GM21528 (cell line): ENCODE results near the gene PDLIM4.

Experiments used
- ATAC-seq: cut with Tn5 transposase; IDR thresholded peaks from one replicate; pipeline ENCODE4 v1.9.1; 2021; ENCODE audit warnings: mild to moderate bottlenecking, moderate library complexity; ENCODE audit not compliant: unreplicated experiment, low FRiP score

PDLIM4 gene

GRCh38 chr5:132280371-132281240 is 23.1 kb downstream of the PDLIM4 start:
- no peak for ATAC-seq

GRCh38 chr5:132281856-132282614 is 24.5 kb downstream of the PDLIM4 start:
- no peak for ATAC-seq

DNA sequence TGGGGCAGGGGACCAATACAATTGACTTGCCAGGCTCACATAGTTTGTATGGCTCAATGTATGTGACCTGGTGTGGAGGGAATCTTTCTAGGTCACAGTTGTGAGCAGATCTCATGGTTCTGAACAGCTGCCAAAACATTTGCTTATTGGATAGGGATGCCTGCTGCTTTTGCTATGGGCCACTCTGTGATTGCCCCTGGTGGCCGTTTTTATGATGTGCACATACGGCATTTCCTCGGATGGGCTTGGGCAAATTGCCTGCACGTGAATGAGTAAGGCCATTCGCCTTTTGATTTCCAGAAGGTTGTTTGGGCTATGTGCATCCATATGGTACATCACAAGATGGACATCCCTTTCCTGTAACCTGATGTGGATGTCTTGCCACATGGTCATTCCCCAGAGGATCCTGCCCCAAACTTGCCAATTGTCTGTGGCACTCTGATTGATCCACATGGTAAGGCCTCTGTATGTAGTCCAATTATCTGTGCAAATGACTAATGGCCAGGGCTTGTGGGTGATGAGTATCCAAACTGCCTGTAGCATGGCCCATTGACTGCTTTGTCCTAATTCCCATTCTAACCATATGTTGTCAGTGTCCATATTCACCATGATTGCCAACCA is 26.0 kb downstream of the PDLIM4 start:
- no peak for ATAC-seq

DNA sequence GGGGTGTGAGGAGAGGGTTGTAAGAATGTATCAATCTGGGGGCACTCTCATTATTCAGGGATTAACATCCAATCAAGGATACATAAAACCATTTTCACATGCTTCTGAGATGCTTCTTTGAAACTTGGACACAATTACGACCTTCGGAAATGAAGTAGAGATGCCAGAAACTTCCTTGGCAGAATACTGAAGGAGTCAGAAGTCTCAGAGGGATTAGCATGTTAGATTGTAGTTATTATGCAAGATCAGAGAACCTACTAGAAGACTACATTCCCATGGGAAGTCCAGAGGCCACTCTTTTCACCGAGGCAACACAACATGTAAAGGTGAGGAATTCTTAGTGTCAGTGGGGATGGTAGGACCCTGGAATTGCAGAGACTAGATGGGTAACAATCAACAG is 31.6 kb downstream of the PDLIM4 start:
- no peak for ATAC-seq

DNA sequence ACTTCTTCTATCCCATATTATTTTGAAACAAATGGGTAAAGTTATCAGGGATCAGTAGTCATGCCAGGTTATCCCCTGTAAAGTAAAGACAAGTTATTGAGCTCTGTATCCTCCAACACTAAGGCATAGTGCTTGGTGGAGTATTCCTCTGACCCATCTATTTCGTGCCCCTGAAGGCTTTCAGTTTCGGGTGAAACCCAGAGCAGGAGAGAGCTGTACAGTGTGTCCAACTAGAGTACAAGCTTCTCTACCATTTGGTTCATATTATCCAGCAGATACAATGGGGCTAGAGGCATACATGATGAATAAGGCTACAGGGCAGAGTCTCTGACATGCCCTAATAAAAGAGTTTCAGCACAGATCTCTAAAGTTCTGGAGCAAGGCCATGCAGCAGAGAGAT is 33.5 kb downstream of the PDLIM4 start:
- ATAC-seq: no peak

- peak; percentile 34 for ATAC-seq
Observed at GRCh38 chr5:132293066-132293991, 35.8 kb downstream of the PDLIM4 start.

DNA sequence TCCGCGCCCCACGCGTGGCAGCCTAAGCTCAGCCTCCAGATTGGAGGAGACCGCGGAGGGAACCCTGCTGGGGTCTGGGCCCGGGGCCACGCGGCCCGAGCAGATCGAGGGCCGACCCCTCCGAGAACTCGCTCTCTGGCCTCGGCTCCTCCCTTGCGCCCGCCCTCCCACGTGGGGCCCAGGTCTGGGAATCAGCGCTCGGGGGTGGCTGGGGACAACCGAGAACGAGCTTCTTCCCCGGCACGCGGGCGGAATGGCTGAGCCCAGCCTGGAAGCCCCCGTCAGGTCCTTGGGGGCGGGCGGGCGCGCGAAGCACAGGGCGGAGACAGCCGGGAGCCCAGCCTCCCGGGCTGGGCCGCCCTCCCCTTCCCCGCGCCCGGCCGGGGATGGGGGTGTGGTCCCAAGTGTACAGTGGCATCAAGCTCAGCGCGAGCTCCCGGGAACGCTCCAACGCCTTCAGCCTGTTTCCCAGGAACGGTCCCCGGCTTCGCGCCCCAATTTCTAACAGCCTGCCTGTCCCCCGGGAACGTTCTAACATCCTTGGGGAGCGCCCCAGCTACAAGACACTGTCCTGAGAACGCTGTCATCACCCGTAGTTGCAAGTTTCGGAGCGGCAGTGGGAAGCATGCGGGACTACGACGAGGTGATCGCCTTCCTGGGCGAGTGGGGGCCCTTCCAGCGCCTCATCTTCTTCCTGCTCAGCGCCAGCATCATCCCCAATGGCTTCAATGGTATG is 36.7 kb downstream of the PDLIM4 start, which contains the start of gene SLC22A4:
Gene SLC22A4 (plus strand): TSS at position 403 of the 736 bp plus-strand sequence. CDS start 223 bp downstream, at position 626.
- ATAC-seq: peak; percentile 69

GRCh38 chr5:132294728-132295504 is 37.4 kb downstream of the PDLIM4 start:
- peak; percentile 14 for ATAC-seq

DNA sequence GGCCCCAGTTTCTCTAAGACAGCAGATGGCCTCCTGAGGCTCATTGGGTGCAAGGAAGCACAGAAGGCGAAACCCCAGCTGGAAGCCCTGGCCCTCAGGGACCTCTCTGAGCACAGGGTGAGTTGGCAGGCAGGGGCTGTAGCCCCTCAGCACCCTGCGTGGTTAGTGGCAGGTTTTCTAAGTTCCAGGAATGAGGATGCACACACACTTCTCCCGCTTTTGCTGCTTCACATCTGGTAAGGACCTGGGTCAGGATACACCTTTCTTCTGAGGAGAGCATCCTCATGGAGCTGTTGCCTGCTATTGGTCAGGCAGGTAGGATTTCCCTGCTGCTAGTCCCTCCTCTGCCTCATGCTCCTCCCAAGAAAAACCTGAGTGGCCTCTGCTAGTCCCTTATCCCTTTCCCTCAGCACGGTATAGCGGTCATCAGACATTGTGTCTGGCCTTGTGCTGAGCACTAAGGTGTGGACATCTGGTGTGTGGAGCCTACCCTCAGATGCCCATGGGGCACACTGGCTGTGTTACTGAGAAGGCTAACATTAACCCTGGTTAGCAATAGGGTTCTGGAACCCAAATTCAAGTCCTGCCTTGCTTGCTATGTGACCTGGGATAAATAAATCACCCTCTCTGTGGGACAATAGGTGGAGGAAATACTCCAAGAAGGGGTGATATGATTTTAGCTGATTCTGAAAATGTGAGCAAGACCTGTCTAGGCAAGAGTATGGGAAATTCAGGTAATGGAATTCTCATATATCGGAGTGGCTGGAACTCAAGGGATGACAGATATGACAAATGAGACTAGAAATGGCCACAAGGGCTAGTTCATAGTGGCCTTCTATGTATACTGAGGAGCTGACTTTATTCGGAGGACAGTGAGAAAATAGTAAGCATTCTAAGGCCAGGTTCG is 38.3 kb downstream of the PDLIM4 start:
- ATAC-seq: no peak

GRCh38 chr5:132296412-132297016 is 39.0 kb downstream of the PDLIM4 start:
- ATAC-seq: no peak

- ATAC-seq: no peak
Observed at GRCh38 chr5:132297211-132297940, 39.9 kb downstream of the PDLIM4 start.

DNA sequence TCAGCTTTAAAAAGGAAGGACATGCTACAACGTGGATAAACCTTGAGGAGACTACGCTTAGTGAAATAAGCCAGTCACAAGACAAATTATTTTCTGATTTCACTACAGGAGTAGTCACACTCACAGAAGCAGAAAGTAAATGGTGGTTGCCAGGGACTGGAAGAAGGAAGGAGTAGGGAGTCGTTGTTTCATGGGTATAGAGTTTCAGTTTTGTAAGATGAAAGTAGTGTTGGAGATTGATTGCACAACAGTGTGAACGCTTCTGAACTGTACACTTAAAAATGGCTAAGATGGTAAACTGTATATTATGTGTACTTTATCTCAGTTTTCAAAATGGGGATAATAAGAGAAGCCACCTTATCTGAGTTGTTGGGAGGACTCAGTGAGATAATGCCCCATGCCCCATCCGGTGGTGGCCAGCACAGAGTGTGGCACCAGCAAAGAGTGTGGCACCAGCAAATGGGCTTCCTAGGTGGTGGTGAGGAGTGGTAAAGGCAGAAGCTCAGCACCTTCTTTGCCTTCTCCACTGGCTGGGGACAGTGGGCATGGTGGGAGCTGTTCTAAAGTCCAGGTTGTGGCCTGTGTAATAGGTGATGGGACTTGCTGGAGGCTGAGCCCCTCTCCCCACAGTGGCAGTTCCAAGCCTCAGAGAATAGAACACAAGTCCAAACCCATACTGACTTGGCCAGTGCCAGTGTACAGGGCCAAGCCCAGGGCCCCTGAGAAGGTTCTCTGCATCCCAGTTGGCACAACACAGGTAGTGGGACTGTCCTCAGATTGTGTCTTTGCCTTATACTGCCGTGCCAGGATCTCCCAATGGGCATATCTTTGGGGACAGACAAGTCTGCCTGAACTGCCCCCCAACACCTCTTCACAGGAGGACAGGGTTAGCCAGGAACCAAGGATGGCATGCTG is 41.1 kb downstream of the PDLIM4 start:
- ATAC-seq: no peak

- ATAC-seq: no peak
Observed at GRCh38 chr5:132299917-132300316, 42.4 kb downstream of the PDLIM4 start.

GRCh38 chr5:132300577-132301343 is 43.3 kb downstream of the PDLIM4 start:
- no peak for ATAC-seq
